Neutrophil (primary cell): ENCODE data around the gene SEH1L.

Source experiments
- H3K27ac ChIP-seq: fragments of 200-600 bp; sonication (generic); 2 replicates; pipeline ENCODE4 v1.5.1; 2016; ENCODE audit warnings: mild to moderate bottlenecking, moderate library complexity
- H3K27me3 ChIP-seq: fragments of 200-600 bp; sonication (generic); 2 replicates; pipeline ENCODE4 v1.6.0; 2016; ENCODE audit warnings: mild to moderate bottlenecking
- H3K36me3 ChIP-seq: fragments of 200-600 bp; sonication (generic); 2 replicates; pipeline ENCODE4 v1.5.1; 2017
- H3K4me1 ChIP-seq, 2 experiments: fragments of 200-600 bp in 1 of 2; sonication (generic) in 1 of 2; 1 replicate in 1 of 2; 2 replicates in 1 of 2; pipeline versions ENCODE4 v1.5.1 to v1.6.1; 2013 to 2016; ENCODE audit warnings: low read depth in 1 of 2, low read length in 1 of 2, mild to moderate bottlenecking in 1 of 2, moderate library complexity in 1 of 2; ENCODE audit not compliant: control insufficient read depth in 1 of 2, insufficient read depth in 1 of 2
- H3K4me3 ChIP-seq, 2 experiments: fragments of 200-600 bp in 1 of 2; sonication (generic) in 1 of 2; 1 replicate in 1 of 2; 2 replicates in 1 of 2; pipeline ENCODE4 v1.5.1; 2013 to 2016; ENCODE audit warnings: low read depth in 1 of 2, low read length in 1 of 2, mild to moderate bottlenecking in 1 of 2, moderate library complexity in 1 of 2
- H3K9me3 ChIP-seq: fragments of 200-600 bp; sonication (generic); 2 replicates; pipeline ENCODE4 v1.5.1; 2016
- CTCF ChIP-seq: fragments of 200-600 bp; sonication (generic); IDR thresholded peaks from 2 replicates; pipeline ENCODE4 v1.5.1; 2016; ENCODE audit warnings: antibody characterized with exemption

SEH1L gene

GRCh38 chr18:12933327-12933726, 14.5 kb upstream of the SEH1L start:
- no peaks in the 10 kb centered on the region for H3K36me3 ChIP-seq
- no peak overlapping the region for H3K4me3 ChIP-seq
- TF ChIP-seq CTCF, result no peak
- H3K9me3 ChIP-seq, result no peaks in the 10 kb centered on the region
- H3K27me3 ChIP-seq, result no peaks in the 10 kb centered on the region
- no peak overlapping the region for H3K27ac ChIP-seq
- no peaks in the 10 kb centered on the region for H3K4me1 ChIP-seq

- no peaks in the 10 kb centered on the region for H3K9me3 ChIP-seq
- peak; percentile 79 for TF ChIP-seq CTCF
- no peaks in the 10 kb centered on the region for H3K36me3 ChIP-seq
These were observed 13.2 kb upstream of the SEH1L start for GRCh38 chr18:12934454-12935071.

GRCh38 chr18:12939162-12939561, 8.6 kb upstream of the SEH1L start:
- H3K36me3 ChIP-seq, result no peaks in the 10 kb centered on the region
- no peak overlapping the region for H3K27ac ChIP-seq
- no peaks in the 10 kb centered on the region for H3K27me3 ChIP-seq
- H3K9me3 ChIP-seq, result no peaks in the 10 kb centered on the region
- no peak overlapping the region for H3K4me3 ChIP-seq
- TF ChIP-seq CTCF, result no peak
- no peaks in the 10 kb centered on the region for H3K4me1 ChIP-seq

More at GRCh38 chr18:12934454-12935071, 13.2 kb upstream of the SEH1L start:
- Histone ChIP-seq H3K27ac (no peak overlapping the region), H3K4me1 (no peaks in the 10 kb centered on the region), H3K4me3 (no peak overlapping the region), H3K27me3 (no peaks in the 10 kb centered on the region)

- peaks cover 10 to 12% of the 10 kb centered on the region in 2 experiments for H3K4me1 ChIP-seq
- no peaks in the 10 kb centered on the region for H3K9me3 ChIP-seq
- TF ChIP-seq CTCF, result no peak
- H3K27ac ChIP-seq, result no peak overlapping the region
- no peaks in the 10 kb centered on the region for H3K36me3 ChIP-seq
- H3K27me3 ChIP-seq, result no peaks in the 10 kb centered on the region
- no peak overlapping the region for H3K4me3 ChIP-seq
These were observed 4.6 kb upstream of the SEH1L start for GRCh38 chr18:12943215-12943614.

- no peak for TF ChIP-seq CTCF
- H3K27ac ChIP-seq, result no peak overlapping the region
- H3K4me1 ChIP-seq, result peaks cover 18 to 20% of the 10 kb centered on the region in 2 experiments
- H3K27me3 ChIP-seq, result no peaks in the 10 kb centered on the region
- H3K4me3 ChIP-seq, result no peak overlapping the region
- H3K36me3 ChIP-seq, result no peaks in the 10 kb centered on the region
- H3K9me3 ChIP-seq, result no peaks in the 10 kb centered on the region
These were observed 3.1 kb upstream of the SEH1L start for GRCh38 chr18:12944709-12945108.
